ENCODE results near the gene ZBTB25. TPM values are rescaled to one million over a fixed set of nuclear protein-coding genes. Genes with fewer than 3 reads are reported as not detected.

The ZBTB25 gene
- total and polyA plus RNA-seq, 10 of the 15 experiments (the other 5 are each of a cell fraction or from before 2014, with no cell fraction given): 4.1 to 33.9 (median 9.7) TPM

DNA sequence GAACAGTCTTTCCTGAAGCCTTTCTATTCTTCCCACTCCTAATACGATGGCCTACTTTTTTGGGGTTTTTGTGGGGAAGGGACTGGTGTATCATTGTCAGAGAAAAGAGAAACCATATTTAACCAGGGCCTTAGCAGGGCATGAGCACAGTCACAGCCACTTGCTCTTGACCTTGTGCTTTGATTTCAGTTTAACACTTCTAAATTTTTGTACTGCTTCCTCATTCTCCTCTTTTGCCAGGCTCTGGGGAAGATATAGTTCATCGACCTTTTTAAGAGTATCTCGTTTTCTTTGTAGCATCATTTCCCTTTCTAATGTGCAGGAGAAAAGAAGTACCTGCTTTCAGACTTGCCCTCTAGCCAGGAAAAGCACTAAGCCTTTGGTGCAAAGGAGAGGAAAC lies 3.1 kb upstream of the ZBTB25 start:
- no peak for FAIRE-seq
- H3K27ac ChIP-seq (ENCODE audit: control insufficient read depth, insufficient read depth): peak overlapping the region; percentile 98
- DNase-seq (ENCODE audit: low read depth, low spot score): no peak
- no TSS peak for BruUV-seq (replicated peaks)
- no peak overlapping the region for H2AFZ ChIP-seq (ENCODE audit: control insufficient read depth, low read depth, low read length)
- RAD21 ChIA-PET (ENCODE audit: unreplicated experiment): interaction anchor here (0.6 kb wide), 1 partner anchor 408 kb away, joined by 5 read pairs; no protein-coding TSS in a partner anchor
- POLR2A ChIA-PET: interaction anchor here (0.5 kb wide), 1 partner anchor 781 kb away, joined by 3 read pairs; no protein-coding TSS in a partner anchor
- 0% methylated on average over 3 of the region's 3 CpGs for WGBS (ENCODE audit: insufficient coverage, insufficient replicate concordance, low lambda C conversion rate, missing lambda C conversion rate)
- SMC1A ChIA-PET (ENCODE audit: uncharacterized antibody, unreplicated experiment): interaction anchor here (1.6 kb wide), 1 partner anchor 9 kb away, joined by 3 read pairs; no protein-coding TSS in a partner anchor
- peaks cover 22% of the 10 kb centered on the region for H3K4me1 ChIP-seq (ENCODE audit: control insufficient read depth, insufficient read depth, low read length)
- intact Hi-C loops (cut with micrococcal nuclease; ENCODE audit: unreplicated experiment): loop anchor here (5.0 kb wide), 2 partner anchors 131 to 169 kb away; no protein-coding TSS in a partner anchor
- peaks cover 0 to 5% of the 10 kb centered on the region in 2 experiments; a peak in 2 of 4 replicates for H3K36me3 ChIP-seq (ENCODE audit: control insufficient read depth in 2 of 2, insufficient read depth in 2 of 2, low read length in 1 of 2)
- H3K79me2 ChIP-seq (ENCODE audit: control insufficient read depth, insufficient read depth, low read length): peaks cover 96% of the 10 kb centered on the region
- H3K27me3 ChIP-seq (replicated peaks in 1 of 2; ENCODE audit: control insufficient read depth in 2 of 2, insufficient read depth in 2 of 2, low read length in 1 of 2): no peaks in the 10 kb centered on the region
- H4K20me1 ChIP-seq (ENCODE audit: control insufficient read depth, insufficient read depth): peaks cover 3% of the 10 kb centered on the region
- H3K4me2 ChIP-seq (ENCODE audit: control insufficient read depth, insufficient read depth): peak overlapping the region; percentile 81
- in situ Hi-C loops (cut with MboI): no loop called here
- H3K4me3 ChIP-seq: peak overlapping the region; percentile 91
- ATAC-seq: no peak
- H3K9me3 ChIP-seq (replicated peaks; ENCODE audit: control insufficient read depth, insufficient read depth, low read length): no peaks in the 10 kb centered on the region
- CTCF ChIA-PET: interaction anchor here (6.3 kb wide), 1 partner anchor 27 kb away, joined by 36 read pairs; no protein-coding TSS in a partner anchor
- peak overlapping the region; percentile 97 for H3K9ac ChIP-seq (ENCODE audit: control insufficient read depth, insufficient read depth, low read length)
- TF ChIP-seq MTA2 (IDR thresholded peaks at IDR 0.05; ENCODE audit: low read depth) (no peak), ZNF217 (IDR thresholded peaks at IDR 0.05) (no peak), ZZZ3 (IDR thresholded peaks at IDR 0.05; ENCODE audit: control insufficient read depth, insufficient read length, low read depth) (no peak), NFXL1 (IDR thresholded peaks at IDR 0.05; ENCODE audit: borderline replicate concordance) (no peak)
- TF ChIP-seq, protein P1, sequence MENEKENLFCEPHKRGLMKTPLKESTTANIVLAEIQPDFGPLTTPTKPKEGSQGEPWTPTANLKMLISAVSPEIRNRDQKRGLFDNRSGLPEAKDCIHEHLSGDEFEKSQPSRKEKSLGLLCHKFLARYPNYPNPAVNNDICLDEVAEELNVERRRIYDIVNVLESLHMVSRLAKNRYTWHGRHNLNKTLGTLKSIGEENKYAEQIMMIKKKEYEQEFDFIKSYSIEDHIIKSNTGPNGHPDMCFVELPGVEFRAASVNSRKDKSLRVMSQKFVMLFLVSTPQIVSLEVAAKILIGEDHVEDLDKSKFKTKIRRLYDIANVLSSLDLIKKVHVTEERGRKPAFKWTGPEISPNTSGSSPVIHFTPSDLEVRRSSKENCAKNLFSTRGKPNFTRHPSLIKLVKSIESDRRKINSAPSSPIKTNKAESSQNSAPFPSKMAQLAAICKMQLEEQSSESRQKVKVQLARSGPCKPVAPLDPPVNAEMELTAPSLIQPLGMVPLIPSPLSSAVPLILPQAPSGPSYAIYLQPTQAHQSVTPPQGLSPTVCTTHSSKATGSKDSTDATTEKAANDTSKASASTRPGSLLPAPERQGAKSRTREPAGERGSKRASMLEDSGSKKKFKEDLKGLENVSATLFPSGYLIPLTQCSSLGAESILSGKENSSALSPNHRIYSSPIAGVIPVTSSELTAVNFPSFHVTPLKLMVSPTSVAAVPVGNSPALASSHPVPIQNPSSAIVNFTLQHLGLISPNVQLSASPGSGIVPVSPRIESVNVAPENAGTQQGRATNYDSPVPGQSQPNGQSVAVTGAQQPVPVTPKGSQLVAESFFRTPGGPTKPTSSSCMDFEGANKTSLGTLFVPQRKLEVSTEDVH (IDR thresholded peaks at IDR 0.05; ENCODE audit: low read depth, partially characterized antibody): no peak
- TF ChIP-seq, protein P2, sequence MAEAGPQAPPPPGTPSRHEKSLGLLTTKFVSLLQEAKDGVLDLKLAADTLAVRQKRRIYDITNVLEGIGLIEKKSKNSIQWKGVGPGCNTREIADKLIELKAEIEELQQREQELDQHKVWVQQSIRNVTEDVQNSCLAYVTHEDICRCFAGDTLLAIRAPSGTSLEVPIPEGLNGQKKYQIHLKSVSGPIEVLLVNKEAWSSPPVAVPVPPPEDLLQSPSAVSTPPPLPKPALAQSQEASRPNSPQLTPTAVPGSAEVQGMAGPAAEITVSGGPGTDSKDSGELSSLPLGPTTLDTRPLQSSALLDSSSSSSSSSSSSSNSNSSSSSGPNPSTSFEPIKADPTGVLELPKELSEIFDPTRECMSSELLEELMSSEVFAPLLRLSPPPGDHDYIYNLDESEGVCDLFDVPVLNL (IDR thresholded peaks at IDR 0.05; ENCODE audit: low read depth, low read length): no peak
- TF ChIP-seq, protein P3, sequence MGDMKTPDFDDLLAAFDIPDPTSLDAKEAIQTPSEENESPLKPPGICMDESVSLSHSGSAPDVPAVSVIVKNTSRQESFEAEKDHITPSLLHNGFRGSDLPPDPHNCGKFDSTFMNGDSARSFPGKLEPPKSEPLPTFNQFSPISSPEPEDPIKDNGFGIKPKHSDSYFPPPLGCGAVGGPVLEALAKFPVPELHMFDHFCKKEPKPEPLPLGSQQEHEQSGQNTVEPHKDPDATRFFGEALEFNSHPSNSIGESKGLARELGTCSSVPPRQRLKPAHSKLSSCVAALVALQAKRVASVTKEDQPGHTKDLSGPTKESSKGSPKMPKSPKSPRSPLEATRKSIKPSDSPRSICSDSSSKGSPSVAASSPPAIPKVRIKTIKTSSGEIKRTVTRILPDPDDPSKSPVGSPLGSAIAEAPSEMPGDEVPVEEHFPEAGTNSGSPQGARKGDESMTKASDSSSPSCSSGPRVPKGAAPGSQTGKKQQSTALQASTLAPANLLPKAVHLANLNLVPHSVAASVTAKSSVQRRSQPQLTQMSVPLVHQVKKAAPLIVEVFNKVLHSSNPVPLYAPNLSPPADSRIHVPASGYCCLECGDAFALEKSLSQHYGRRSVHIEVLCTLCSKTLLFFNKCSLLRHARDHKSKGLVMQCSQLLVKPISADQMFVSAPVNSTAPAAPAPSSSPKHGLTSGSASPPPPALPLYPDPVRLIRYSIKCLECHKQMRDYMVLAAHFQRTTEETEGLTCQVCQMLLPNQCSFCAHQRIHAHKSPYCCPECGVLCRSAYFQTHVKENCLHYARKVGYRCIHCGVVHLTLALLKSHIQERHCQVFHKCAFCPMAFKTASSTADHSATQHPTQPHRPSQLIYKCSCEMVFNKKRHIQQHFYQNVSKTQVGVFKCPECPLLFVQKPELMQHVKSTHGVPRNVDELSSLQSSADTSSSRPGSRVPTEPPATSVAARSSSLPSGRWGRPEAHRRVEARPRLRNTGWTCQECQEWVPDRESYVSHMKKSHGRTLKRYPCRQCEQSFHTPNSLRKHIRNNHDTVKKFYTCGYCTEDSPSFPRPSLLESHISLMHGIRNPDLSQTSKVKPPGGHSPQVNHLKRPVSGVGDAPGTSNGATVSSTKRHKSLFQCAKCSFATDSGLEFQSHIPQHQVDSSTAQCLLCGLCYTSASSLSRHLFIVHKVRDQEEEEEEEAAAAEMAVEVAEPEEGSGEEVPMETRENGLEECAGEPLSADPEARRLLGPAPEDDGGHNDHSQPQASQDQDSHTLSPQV (IDR thresholded peaks at IDR 0.05): no peak
- TF ChIP-seq, protein P4, sequence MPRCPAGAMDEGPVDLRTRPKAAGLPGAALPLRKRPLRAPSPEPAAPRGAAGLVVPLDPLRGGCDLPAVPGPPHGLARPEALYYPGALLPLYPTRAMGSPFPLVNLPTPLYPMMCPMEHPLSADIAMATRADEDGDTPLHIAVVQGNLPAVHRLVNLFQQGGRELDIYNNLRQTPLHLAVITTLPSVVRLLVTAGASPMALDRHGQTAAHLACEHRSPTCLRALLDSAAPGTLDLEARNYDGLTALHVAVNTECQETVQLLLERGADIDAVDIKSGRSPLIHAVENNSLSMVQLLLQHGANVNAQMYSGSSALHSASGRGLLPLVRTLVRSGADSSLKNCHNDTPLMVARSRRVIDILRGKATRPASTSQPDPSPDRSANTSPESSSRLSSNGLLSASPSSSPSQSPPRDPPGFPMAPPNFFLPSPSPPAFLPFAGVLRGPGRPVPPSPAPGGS (IDR thresholded peaks at IDR 0.05; ENCODE audit: borderline replicate concordance, insufficient read depth, low read depth, low read length, poor library complexity, severe bottlenecking): no peak

Measured in GM12878 (cell line).